ENCODE data around the gene ACTN1.
"Not testable (repeated sequence)": the region's sequence is repeated elsewhere in the genome, so short reads cannot be mapped to it uniquely, and the experiment has no call there.

The ACTN1 gene

DNA sequence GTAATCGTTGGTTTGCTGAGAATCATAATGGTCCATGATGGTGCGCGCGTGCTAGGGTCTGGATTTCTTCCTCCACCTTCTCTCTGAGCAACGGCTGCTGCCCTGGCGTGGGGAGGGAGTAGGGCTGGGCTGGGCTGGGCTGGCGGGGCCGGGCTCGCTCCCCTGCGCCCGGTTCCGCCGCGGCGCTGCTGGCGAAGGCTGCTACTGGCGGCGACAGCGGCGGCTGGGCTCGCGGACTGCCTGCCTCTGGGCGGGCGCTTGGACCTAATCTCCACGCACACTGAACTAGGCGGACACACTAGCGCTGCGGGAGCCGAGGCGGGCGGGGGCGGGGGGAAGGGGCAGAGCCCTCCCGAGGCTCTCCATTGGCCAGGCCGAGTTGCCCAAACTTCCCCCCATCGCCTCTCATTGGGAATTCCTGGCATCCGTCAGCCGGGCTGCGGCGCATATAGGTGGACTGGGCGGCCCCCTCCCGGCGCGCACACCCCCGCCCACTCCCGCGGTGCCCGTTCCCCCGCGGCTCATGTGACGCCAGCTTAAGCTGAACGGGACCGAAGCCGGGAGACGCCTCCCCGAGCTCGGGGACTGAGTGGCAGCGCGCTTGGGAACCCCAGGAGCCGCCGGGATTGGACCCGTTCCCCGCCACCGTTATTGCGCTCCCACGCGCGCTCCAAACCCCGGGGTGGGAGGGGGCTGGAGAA lies at the start of gene ACTN1:
Gene ACTN1 (minus strand): TSS at position 282 of the 701 bp plus-strand sequence. CDS start 246 bp downstream, at position 36.
- Mint-ChIP-seq H3K4me3 (peak within 1 kb of the TSS; percentile 89), H3K4me1 (peaks cover 47% of the 10 kb centered on the region), H3K27ac (peak within 1 kb of the TSS; percentile 93), H3K27me3 (ENCODE audit: low read depth, poor library complexity) (peaks cover 11% of the 10 kb centered on the region), H3K9me3 (no peaks in the 10 kb centered on the region), H3K36me3 (ENCODE audit: low read depth) (peaks cover 11% of the 10 kb centered on the region)
- DNase-seq, result peak; percentile 88
- no peak for TF ChIP-seq CTCF (IDR thresholded peaks at IDR 0.05)

- H3K27me3 Mint-ChIP-seq (ENCODE audit: low read depth, poor library complexity), result peaks cover 10% of the 10 kb centered on the region
- TF ChIP-seq CTCF (IDR thresholded peaks at IDR 0.05), result no peak
- peaks cover 5% of the 10 kb centered on the region for H3K4me1 Mint-ChIP-seq
- no peak overlapping the region for H3K4me3 Mint-ChIP-seq
- no peak for DNase-seq
- H3K27ac Mint-ChIP-seq, result peak overlapping the region; percentile 31
- peaks cover 4% of the 10 kb centered on the region for H3K9me3 Mint-ChIP-seq
- no peaks in the 10 kb centered on the region for H3K36me3 Mint-ChIP-seq (ENCODE audit: low read depth)
These were observed 48.3 kb upstream of the ACTN1 start for GRCh38 chr14:69027242-69027913.

- Mint-ChIP-seq H3K27me3 (ENCODE audit: low read depth, poor library complexity) (peaks cover 10% of the 10 kb centered on the region), H3K27ac (no peak overlapping the region), H3K4me3 (no peak overlapping the region), H3K36me3 (ENCODE audit: low read depth) (no peaks in the 10 kb centered on the region), H3K4me1 (peaks cover 5% of the 10 kb centered on the region), H3K9me3 (no peaks in the 10 kb centered on the region)
- no peak for TF ChIP-seq CTCF (IDR thresholded peaks at IDR 0.05)
- no peak for DNase-seq
These were observed 43.9 kb upstream of the ACTN1 start for GRCh38 chr14:69023035-69023434.

GRCh38 chr14:69022093-69022492 lies 43.0 kb upstream of the ACTN1 start:
- not testable (repeated sequence) for DNase-seq; H3K9me3 Mint-ChIP-seq; H3K27me3 Mint-ChIP-seq (ENCODE audit: low read depth, poor library complexity); H3K4me1 Mint-ChIP-seq; H3K4me3 Mint-ChIP-seq; H3K36me3 Mint-ChIP-seq (ENCODE audit: low read depth)
- H3K27ac Mint-ChIP-seq, result peak overlapping the region; percentile 62

DNA sequence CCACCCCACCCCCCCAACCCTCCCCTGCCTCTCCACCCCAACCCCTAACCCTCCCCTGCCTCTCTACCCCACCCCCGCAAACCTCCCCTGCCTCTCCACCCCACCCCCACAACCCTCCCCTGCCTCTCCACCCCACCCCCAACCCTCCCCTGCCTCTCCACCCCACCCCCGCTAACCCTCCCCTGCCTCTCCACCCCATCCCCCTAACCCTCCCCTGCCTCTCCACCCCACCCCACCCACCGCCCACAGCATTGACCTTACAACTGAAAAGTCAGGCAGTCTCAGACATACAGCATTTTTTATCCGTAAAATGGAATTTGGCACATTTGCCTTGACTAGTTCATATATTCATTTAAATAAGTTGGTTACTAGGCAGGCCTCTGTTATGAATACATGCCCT lies 38.6 kb upstream of the ACTN1 start:
- H3K9me3 Mint-ChIP-seq, result no peaks in the 10 kb centered on the region

More for the DNA sequence above, 38.6 kb upstream of the ACTN1 start:
- DNase-seq, result no peak
- peaks cover 2% of the 10 kb centered on the region for H3K27me3 Mint-ChIP-seq (ENCODE audit: low read depth, poor library complexity)
- no peaks in the 10 kb centered on the region for H3K36me3 Mint-ChIP-seq (ENCODE audit: low read depth)
- no peak for TF ChIP-seq CTCF (IDR thresholded peaks at IDR 0.05)
- H3K4me3 Mint-ChIP-seq, result no peak overlapping the region
- H3K4me1 Mint-ChIP-seq, result peaks cover 19% of the 10 kb centered on the region
- H3K27ac Mint-ChIP-seq, result no peak overlapping the region

Data from nephron progenitor cell (in vitro differentiated cells).